ENCODE results near the gene SEC62. TPM values are rescaled to one million over a fixed set of nuclear protein-coding genes. Genes with fewer than 3 reads are reported as not detected.

SEC62 gene
- total and polyA plus RNA-seq, 7 donors: 38.1 to 78.2 (median 68.8) TPM

GRCh38 chr3:169940470-169941181 lies 26.0 kb upstream of the SEC62 start:
- Histone ChIP-seq H3K27ac (no peak overlapping the region), H3K36me3 (ENCODE audit: insufficient read depth in 1 of 2, low read depth in 1 of 2) (no peaks in the 10 kb centered on the region), H3K9me3 (no peaks in the 10 kb centered on the region), H3K4me3 (no peak overlapping the region), H3K4me1 (no peaks in the 10 kb centered on the region), H3K27me3 (ENCODE audit: insufficient read depth in 3 of 3, low read length in 2 of 3) (peaks cover 0 to 8% (median under 1%) of the 10 kb centered on the region in 3 donors)
- DNase-seq (no peak), ATAC-seq (no peak)
- intact Hi-C loops (cut with DNase I): no loop called here
- TF ChIP-seq CTCF (IDR thresholded peaks at IDR 0.05): no peak
- 37 to 57% (median 42%) methylated on average over 6 of the region's 6 CpGs for WGBS, 3 donors

GRCh38 chr3:169945313-169945712 lies 21.3 kb upstream of the SEC62 start:
- Histone ChIP-seq H3K36me3 (ENCODE audit: insufficient read depth in 1 of 2, low read depth in 1 of 2) (no peaks in the 10 kb centered on the region), H3K4me1 (no peaks in the 10 kb centered on the region), H3K27me3 (ENCODE audit: insufficient read depth in 3 of 3, low read length in 2 of 3) (peaks cover 0 to 5% (median 0%) of the 10 kb centered on the region in 3 donors), H3K9me3 (no peaks in the 10 kb centered on the region), H3K27ac (no peak overlapping the region), H3K4me3 (no peak overlapping the region)
- no peak for DNase-seq
- no peak for TF ChIP-seq CTCF (IDR thresholded peaks at IDR 0.05)
- intact Hi-C loops (cut with DNase I): no loop called here
- ATAC-seq: no peak
- 52 to 64% (median 55%) methylated on average over 7 of the region's 7 CpGs for WGBS, 3 donors

- no peak for DNase-seq
- no peaks in the 10 kb centered on the region for H3K4me1 ChIP-seq
- intact Hi-C loops (cut with DNase I): no loop called here
- no peaks in the 10 kb centered on the region for H3K9me3 ChIP-seq
- ATAC-seq: no peak
- TF ChIP-seq CTCF (IDR thresholded peaks at IDR 0.05): no peak
- H3K27me3 ChIP-seq (ENCODE audit: insufficient read depth in 3 of 3, low read length in 2 of 3): no peaks in the 10 kb centered on the region
- H3K36me3 ChIP-seq (ENCODE audit: insufficient read depth in 1 of 2, low read depth in 1 of 2): no peaks in the 10 kb centered on the region
- 86 to 90% (median 88%) methylated on average over 3 of the region's 3 CpGs for WGBS, 3 donors
- no peak overlapping the region for H3K27ac ChIP-seq
- H3K4me3 ChIP-seq: no peak overlapping the region
Observed at GRCh38 chr3:169946336-169946735, 20.3 kb upstream of the SEC62 start.

GRCh38 chr3:169948559-169949448 lies 17.8 kb upstream of the SEC62 start:
- H3K9me3 ChIP-seq: no peaks in the 10 kb centered on the region
- WGBS, 3 donors: 89 to 93% (median 91%) methylated on average over 2 of the region's 2 CpGs
- H3K4me3 ChIP-seq: no peak overlapping the region
- intact Hi-C loops (cut with DNase I): no loop called here
- DNase-seq (no peak), ATAC-seq (no peak)
- H3K36me3 ChIP-seq (ENCODE audit: insufficient read depth in 1 of 2, low read depth in 1 of 2): no peaks in the 10 kb centered on the region
- no peak for TF ChIP-seq CTCF (IDR thresholded peaks at IDR 0.05)
- H3K27ac ChIP-seq: no peak overlapping the region
- no peaks in the 10 kb centered on the region for H3K27me3 ChIP-seq (ENCODE audit: insufficient read depth in 3 of 3, low read length in 2 of 3)
- no peaks in the 10 kb centered on the region for H3K4me1 ChIP-seq
